B cell (primary cell): ENCODE results near the gene CRTC1. TPM values are rescaled to one million over a fixed set of nuclear protein-coding genes. Genes with fewer than 3 reads are reported as not detected.

Source experiments
- ATAC-seq: fragments of 200-7000 bp; cut with Tn5 transposase; one replicate; pipeline ENCODE4 v1.10.0; 2021; ENCODE audit warnings: low read depth, mild to moderate bottlenecking, moderate number of reproducible peaks, moderate library complexity
- CTCF ChIA-PET: fragments of 350-600 bp; sonication (Branson Sonifier 250); formaldehyde crosslinking; loops from one replicate; lab custom pipeline; 2021; ENCODE audit warnings: antibody characterized with exemption, inconsistent platforms; lab: Charles Lee
- POLR2A ChIA-PET: fragments of 350-600 bp; sonication (Branson Sonifier 250); formaldehyde crosslinking; loops from one replicate; lab custom pipeline; 2021; ENCODE audit warnings: antibody characterized with exemption; lab: Charles Lee
- DNase-seq: peaks from one replicate; pipeline ENCODE4 v3.0.0; 2013
- H2AFZ ChIP-seq: 2 replicates; pipeline ENCODE4 v1.6.1; 2012; ENCODE audit warnings: mild to moderate bottlenecking, low read depth, low read length; ENCODE audit not compliant: insufficient read depth, poor library complexity, severe bottlenecking
- H3K27ac ChIP-seq, 2 donors: 1 replicate in 1 of 2; 2 replicates in 1 of 2; pipeline ENCODE4 v1.5.1; 2012 to 2013; ENCODE audit warnings: low read length in 2 of 2, mild to moderate bottlenecking in 2 of 2, moderate library complexity in 1 of 2
- H3K27me3 ChIP-seq, 4 experiments: fragments of 200-600 bp in 1 of 4; sonication (generic) in 1 of 4; replicated peaks in 1 of 4; 1 replicate in 2 of 4; 2 replicates in 2 of 4; pipeline versions ENCODE4 v1.6.1 to v1.7.0; 2013 to 2016; ENCODE audit warnings: low read length in 3 of 4, mild to moderate bottlenecking in 2 of 4, mixed read lengths in 1 of 4, moderate library complexity in 1 of 4; ENCODE audit not compliant: insufficient read depth in 4 of 4, control insufficient read depth in 3 of 4; ENCODE audit errors: control extremely low read depth in 1 of 4
- H3K36me3 ChIP-seq, 2 experiments: replicated peaks in 1 of 2; 1 replicate in 1 of 2; 2 replicates in 1 of 2; pipeline versions ENCODE4 v1.6.1 to v1.7.1; 2013; ENCODE audit warnings: low read length in 1 of 2; ENCODE audit not compliant: insufficient read depth in 2 of 2, control insufficient read depth in 1 of 2; ENCODE audit errors: control extremely low read depth in 1 of 2, extremely low read depth in 1 of 2
- H3K4me1 ChIP-seq, 2 donors: fragments of 200-600 bp in 1 of 2; sonication (generic) in 1 of 2; 1 replicate in 1 of 2; 2 replicates in 1 of 2; pipeline versions ENCODE4 v1.5.1 to v1.6.1; 2013 to 2017; ENCODE audit warnings: low read length in 2 of 2; ENCODE audit not compliant: control insufficient read depth in 2 of 2, insufficient read depth in 2 of 2
- H3K4me2 ChIP-seq: replicated peaks from 2 replicates; pipeline ENCODE3; 2012; ENCODE audit warnings: mild to moderate bottlenecking, low read depth, low read length; ENCODE audit not compliant: poor library complexity, severe bottlenecking
- H3K4me3 ChIP-seq, 5 experiments: fragments of 200-600 bp in 1 of 5; sonication (generic) in 1 of 5; 1 replicate in 3 of 5; 2 replicates in 2 of 5; pipeline versions ENCODE4 v1.5.1 to v1.7.0; 2011 to 2016; ENCODE audit warnings: low read length in 4 of 5, mild to moderate bottlenecking in 4 of 5, low read depth in 2 of 5, control low read depth in 1 of 5, moderate library complexity in 1 of 5; ENCODE audit not compliant: insufficient read depth in 1 of 5; ENCODE audit errors: control extremely low read depth in 1 of 5, extremely low read depth in 1 of 5
- H3K79me2 ChIP-seq: fragments of 200-600 bp; sonication (generic); one replicate; pipeline ENCODE4 v1.6.0; 2016; ENCODE audit warnings: low read length; ENCODE audit not compliant: control insufficient read depth, insufficient read depth
- H3K9ac ChIP-seq: fragments of 200-600 bp; sonication (generic); 2 replicates; pipeline ENCODE4 v1.6.1; 2017; ENCODE audit warnings: mild to moderate bottlenecking, low read length, moderate library complexity
- H3K9me3 ChIP-seq, 3 donors: one replicate each; pipeline versions ENCODE4 v1.6.1 to v1.7.1; 2013; ENCODE audit warnings: low read length in 2 of 3; ENCODE audit not compliant: control insufficient read depth in 2 of 3, insufficient read depth in 1 of 3; ENCODE audit errors: control extremely low read depth in 1 of 3
- H4K20me1 ChIP-seq: 2 replicates; pipeline ENCODE4 v1.6.0; 2012; ENCODE audit warnings: mild to moderate bottlenecking, low read length; ENCODE audit not compliant: insufficient read depth, control insufficient read depth, poor library complexity, severe bottlenecking
- H3K27ac Mint-ChIP-seq: one replicate; pipeline ENCODE4 v1.8.0; 2021; ENCODE audit warnings: mixed read lengths
- H3K27me3 Mint-ChIP-seq: one replicate; pipeline ENCODE4 v1.8.0; 2021; ENCODE audit warnings: mixed read lengths
- H3K4me1 Mint-ChIP-seq: one replicate; pipeline ENCODE4 v1.8.0; 2021; ENCODE audit warnings: mixed read lengths
- H3K4me3 Mint-ChIP-seq: one replicate; pipeline ENCODE4 v1.8.0; 2021; ENCODE audit warnings: mixed read lengths
- H3K9me3 Mint-ChIP-seq: one replicate; pipeline ENCODE4 v1.8.0; 2022; ENCODE audit warnings: mixed read lengths; ENCODE audit not compliant: insufficient read depth
- CTCF ChIP-seq: fragments of 200-600 bp; IDR thresholded peaks from one replicate; pipeline ENCODE4 v1.8.0; 2022; ENCODE audit warnings: antibody characterized with exemption, mild to moderate bottlenecking
- EZH2 ChIP-seq: IDR thresholded peaks from 2 replicates; pipeline ENCODE4 v1.6.1; 2012; ENCODE audit warnings: borderline replicate concordance, low read depth, mild to moderate bottlenecking, moderate library complexity, low read length; ENCODE audit not compliant: insufficient read depth, poor library complexity, severe bottlenecking
- WGBS: methylation state at CpG from one replicate; pipeline ENCODE4 v1.1.5; 2013; ENCODE audit warnings: missing lambda C conversion rate; ENCODE audit not compliant: insufficient coverage; 5-methylcytosine and 5-hydroxymethylcytosine counted together
- intact Hi-C: fragments of 100-400 bp; cut with micrococcal nuclease; formaldehyde crosslinking; loops from one replicate; pipeline ENCODE4 v1.10.0; 2022
- polyA plus RNA-seq: library from polyadenylated mRNA; depleted of rRNA; stranded (reverse); fragments of >200 nt; gene quantifications from 2 replicates; pipeline ENCODE4 v1.2.3, GENCODE V29; 2012
- total RNA-seq, 2 donors: library from RNA; stranded (reverse); fragments of 120-200 nt in 1 of 2; gene quantifications; 1 replicate in 1 of 2; 2 replicates in 1 of 2; pipeline versions ENCODE4 v1.2.3 to v1.2.4, GENCODE V29; 2013 to 2022

CRTC1 gene
- total and polyA plus RNA-seq, 2 donors (not counting 1 experiment from before 2014, with no cell fraction given) = 15.9 to 30.1 TPM

GRCh38 chr19:18759304-18759994, 76.0 kb downstream of the CRTC1 start:
- Mint-ChIP-seq H3K27me3 (no peaks in the 10 kb centered on the region), H3K4me1 (no peaks in the 10 kb centered on the region), H3K9me3 (no peaks in the 10 kb centered on the region), H3K27ac (no peak overlapping the region), H3K4me3 (no peak overlapping the region)
- Histone ChIP-seq H3K9ac (no peak overlapping the region), H3K4me2 (no peak overlapping the region), H3K27me3 (no peaks in the 10 kb centered on the region), H3K4me3 (no peak overlapping the region), H3K9me3 (no peaks in the 10 kb centered on the region), H3K79me2 (no peaks in the 10 kb centered on the region), H4K20me1 (no peaks in the 10 kb centered on the region), H3K4me1 (peaks cover 0 to 3% of the 10 kb centered on the region in 2 donors), H3K36me3 (no peaks in the 10 kb centered on the region), H2AFZ (no peak overlapping the region), H3K27ac (no peak overlapping the region)
- TF ChIP-seq CTCF (no peak), EZH2 (no peak)
- ChIA-PET CTCF (interaction anchor here (0.6 kb wide), 1 partner anchor 41 kb away, joined by 5 read pairs; no protein-coding TSS in a partner anchor), POLR2A (no interaction called here)
- no peak for ATAC-seq
- WGBS = 93% methylated on average over 14 of the region's 19 CpGs
- DNase-seq = no peak
- intact Hi-C loops = no loop called here

GRCh38 chr19:18759995-18760426, 76.5 kb downstream of the CRTC1 start:
- Histone ChIP-seq H4K20me1 (no peaks in the 10 kb centered on the region), H3K27me3 (no peaks in the 10 kb centered on the region), H3K4me2 (no peak overlapping the region), H3K9me3 (no peaks in the 10 kb centered on the region), H3K4me3 (no peak overlapping the region), H3K79me2 (no peaks in the 10 kb centered on the region), H3K36me3 (no peaks in the 10 kb centered on the region), H3K4me1 (peaks cover 0 to 7% of the 10 kb centered on the region in 2 donors), H3K27ac (no peak overlapping the region), H2AFZ (no peak overlapping the region), H3K9ac (no peak overlapping the region)
- intact Hi-C loops = no loop called here
- H3K9me3 Mint-ChIP-seq = no peaks in the 10 kb centered on the region
- CTCF ChIA-PET = no interaction called here
- no peak for DNase-seq
- H3K27me3 Mint-ChIP-seq = no peaks in the 10 kb centered on the region
- no peak overlapping the region for H3K27ac Mint-ChIP-seq
- H3K4me3 Mint-ChIP-seq = no peak overlapping the region
- WGBS = 96% methylated on average over 22 of the region's 22 CpGs
- no peaks in the 10 kb centered on the region for H3K4me1 Mint-ChIP-seq
- no peak for ATAC-seq
- TF ChIP-seq EZH2 = no peak
- TF ChIP-seq CTCF = no peak
- POLR2A ChIA-PET = no interaction called here
